ENCODE measurements around the gene MMP10.

Gene MMP10

GRCh38 chr11:102800767-102801166 lies 20.3 kb upstream of the MMP10 start:
- H3K9me3 ChIP-seq (ENCODE audit: control insufficient read depth, low read length) = no peaks in the 10 kb centered on the region
- H3K4me3 ChIP-seq (ENCODE audit: low read length) = no peak overlapping the region
- no peak for DNase-seq (ENCODE audit: low read depth)

DNA sequence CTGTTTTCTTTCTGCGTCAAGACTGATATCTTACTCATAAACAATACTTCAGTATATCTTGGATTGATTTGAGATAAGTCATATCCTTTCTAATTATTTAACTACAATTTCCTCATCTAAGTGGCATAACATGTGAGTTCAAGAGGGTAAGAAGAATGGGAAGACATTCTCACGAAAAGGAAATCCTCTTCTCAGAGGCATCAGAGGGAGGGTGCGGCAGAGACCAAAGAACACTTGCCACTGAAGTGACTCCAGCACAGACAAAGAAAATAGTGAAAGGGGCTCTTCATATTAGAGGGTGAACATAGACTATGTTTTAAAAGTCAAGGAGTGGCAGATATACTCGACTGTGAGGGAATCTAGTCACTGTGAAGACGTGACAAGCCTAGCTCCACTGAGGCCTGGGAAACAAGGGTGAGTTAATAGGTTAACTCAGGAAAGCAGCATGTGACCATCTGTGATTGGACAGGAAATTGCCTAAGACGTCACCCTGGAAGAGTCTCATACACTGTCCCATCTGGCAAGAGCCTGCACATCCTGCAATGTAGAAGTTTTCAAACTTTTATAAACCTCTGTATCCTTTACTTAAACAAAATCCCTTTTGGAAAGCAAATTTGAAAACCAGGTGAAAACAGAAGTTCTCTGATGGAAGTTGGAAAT lies 19.4 kb upstream of the MMP10 start:
- H3K9me3 ChIP-seq (ENCODE audit: control insufficient read depth, low read length) = no peaks in the 10 kb centered on the region
- no peak for DNase-seq (ENCODE audit: low read depth)
- no peak overlapping the region for H3K9ac ChIP-seq (ENCODE audit: low read length)
- H3K4me1 ChIP-seq (ENCODE audit: control insufficient read depth, insufficient read depth, low read length) = peaks cover 30% of the 10 kb centered on the region
- H3K4me3 ChIP-seq (ENCODE audit: low read length) = no peak overlapping the region
- H3K36me3 ChIP-seq (ENCODE audit: control insufficient read depth, insufficient read depth, low read length, severe bottlenecking) = no peaks in the 10 kb centered on the region
- no peaks in the 10 kb centered on the region for H3K27me3 ChIP-seq (replicated peaks; ENCODE audit: control insufficient read depth, insufficient read depth, low read length)

More at GRCh38 chr11:102800767-102801166, 20.3 kb upstream of the MMP10 start:
- Histone ChIP-seq H3K9ac (ENCODE audit: low read length) (peak overlapping the region; percentile 22), H3K27me3 (replicated peaks; ENCODE audit: control insufficient read depth, insufficient read depth, low read length) (no peaks in the 10 kb centered on the region), H3K36me3 (ENCODE audit: control insufficient read depth, insufficient read depth, low read length, severe bottlenecking) (no peaks in the 10 kb centered on the region), H3K4me1 (ENCODE audit: control insufficient read depth, insufficient read depth, low read length) (peaks cover 30% of the 10 kb centered on the region)

DNA sequence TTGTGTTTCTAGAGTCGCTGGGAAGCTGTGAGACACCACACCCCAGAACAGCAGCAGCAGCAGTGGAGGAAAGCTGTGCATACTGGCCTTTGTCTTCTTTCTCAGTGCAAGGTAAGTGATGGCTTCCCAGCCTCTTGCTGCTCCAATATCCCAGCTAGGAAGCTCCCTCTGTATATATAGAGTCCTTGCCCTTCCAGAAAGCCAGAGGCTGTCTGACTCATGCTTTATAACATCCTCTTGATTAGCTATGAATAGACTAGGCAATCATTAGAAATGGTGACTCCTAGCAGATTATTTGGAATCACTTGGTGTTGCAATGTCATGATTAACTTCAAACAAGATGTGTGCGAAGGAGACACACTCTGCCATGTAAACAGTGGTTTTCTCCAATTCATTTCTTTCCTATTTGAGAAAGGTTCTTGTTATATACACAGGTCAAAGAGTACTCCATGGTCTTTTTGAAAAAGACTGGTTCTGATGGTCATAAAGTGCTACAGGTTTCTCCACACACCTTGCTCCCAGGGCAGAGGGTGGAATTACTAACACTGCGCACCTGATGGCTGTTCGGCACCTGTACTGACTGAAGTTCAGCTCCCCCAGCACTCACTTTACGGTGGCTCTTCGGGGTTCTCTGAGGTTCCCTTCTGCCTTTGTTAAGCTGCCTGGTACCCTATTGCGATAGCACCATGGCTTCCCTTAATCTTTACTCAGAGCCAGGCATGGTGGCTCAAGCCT lies 17.8 kb upstream of the MMP10 start, which contains the start of gene MMP1:
MMP1 (minus strand) TSS at position 149 of the 735 bp plus-strand sequence; CDS start at position 81, 68 bp downstream.
- no peak within 1 kb of the TSS for H3K4me3 ChIP-seq (ENCODE audit: low read length)
- H3K27me3 ChIP-seq (replicated peaks; ENCODE audit: control insufficient read depth, insufficient read depth, low read length) = no peaks in the 10 kb centered on the region
- H3K9me3 ChIP-seq (ENCODE audit: control insufficient read depth, low read length) = no peaks in the 10 kb centered on the region
- H3K36me3 ChIP-seq (ENCODE audit: control insufficient read depth, insufficient read depth, low read length, severe bottlenecking) = no peaks in the 10 kb centered on the region
- H3K4me1 ChIP-seq (ENCODE audit: control insufficient read depth, insufficient read depth, low read length) = peaks cover 30% of the 10 kb centered on the region
- no peak within 1 kb of the TSS for H3K9ac ChIP-seq (ENCODE audit: low read length)
- DNase-seq (ENCODE audit: low read depth) = no peak

DNA sequence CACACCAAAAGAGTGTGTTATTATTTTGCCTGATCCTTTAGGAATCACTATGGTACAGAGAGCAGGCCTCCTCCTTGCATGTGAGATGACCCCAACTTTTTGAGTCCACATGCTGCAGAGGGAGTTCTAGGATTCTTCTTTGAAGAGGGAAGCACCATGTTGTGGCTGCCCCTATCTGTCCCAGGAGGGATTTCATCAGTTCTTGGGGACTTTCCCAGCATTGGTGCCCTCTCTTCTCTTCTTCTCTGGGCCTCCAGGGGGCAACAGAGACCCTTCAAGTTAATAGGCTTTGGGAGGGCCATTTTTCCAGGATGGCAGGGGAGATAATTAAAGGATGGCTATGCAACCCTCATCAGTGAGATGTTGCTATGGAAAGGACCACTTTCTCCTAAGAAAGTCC lies 14.0 kb upstream of the MMP10 start:
- Histone ChIP-seq H3K9me3 (ENCODE audit: control insufficient read depth, low read length) (no peaks in the 10 kb centered on the region), H3K27me3 (replicated peaks; ENCODE audit: control insufficient read depth, insufficient read depth, low read length) (no peaks in the 10 kb centered on the region), H3K4me3 (ENCODE audit: low read length) (no peak overlapping the region), H3K36me3 (ENCODE audit: control insufficient read depth, insufficient read depth, low read length, severe bottlenecking) (no peaks in the 10 kb centered on the region), H3K9ac (ENCODE audit: low read length) (no peak overlapping the region), H3K4me1 (ENCODE audit: control insufficient read depth, insufficient read depth, low read length) (peaks cover 7% of the 10 kb centered on the region)
- DNase-seq (ENCODE audit: low read depth) = peak; percentile 22

DNA sequence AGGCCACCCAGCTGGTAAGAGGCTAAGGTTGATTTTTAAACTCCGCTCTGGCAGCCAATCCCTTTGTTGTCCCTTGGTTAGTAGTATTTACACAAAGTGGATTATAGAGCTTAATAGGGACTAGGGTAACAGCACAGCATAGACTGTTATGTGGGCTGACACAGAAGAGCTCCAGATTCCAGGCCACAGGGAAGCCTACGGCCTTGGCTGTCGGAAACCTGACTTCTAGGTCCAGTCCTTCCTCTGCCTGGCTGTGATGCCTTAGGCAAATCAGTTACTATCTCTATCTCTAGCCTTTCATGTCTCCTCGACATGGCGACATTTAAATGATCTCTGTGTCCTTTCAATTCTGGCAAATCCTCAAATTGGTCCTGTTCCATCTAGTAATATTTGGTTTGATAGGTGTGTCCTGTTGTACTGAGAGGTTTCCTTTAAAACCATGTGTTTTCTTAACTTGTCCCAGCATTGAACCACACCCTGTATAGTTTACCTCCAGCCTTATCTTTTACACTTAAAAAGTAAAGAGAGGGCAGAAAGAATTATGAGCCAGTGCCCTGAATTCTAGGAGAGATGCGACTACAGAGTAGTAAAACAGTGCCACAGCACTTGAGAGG lies 13.4 kb upstream of the MMP10 start:
- no peaks in the 10 kb centered on the region for H3K9me3 ChIP-seq (ENCODE audit: control insufficient read depth, low read length)
- no peak overlapping the region for H3K9ac ChIP-seq (ENCODE audit: low read length)
- H3K4me1 ChIP-seq (ENCODE audit: control insufficient read depth, insufficient read depth, low read length) = peaks cover 7% of the 10 kb centered on the region
- no peak overlapping the region for H3K4me3 ChIP-seq (ENCODE audit: low read length)
- no peaks in the 10 kb centered on the region for H3K36me3 ChIP-seq (ENCODE audit: control insufficient read depth, insufficient read depth, low read length, severe bottlenecking)
- DNase-seq (ENCODE audit: low read depth) = no peak
- H3K27me3 ChIP-seq (replicated peaks; ENCODE audit: control insufficient read depth, insufficient read depth, low read length) = no peaks in the 10 kb centered on the region

- Histone ChIP-seq H3K9me3 (ENCODE audit: control insufficient read depth, low read length) (no peaks in the 10 kb centered on the region), H3K27me3 (replicated peaks; ENCODE audit: control insufficient read depth, insufficient read depth, low read length) (no peaks in the 10 kb centered on the region), H3K9ac (ENCODE audit: low read length) (no peak overlapping the region), H3K36me3 (ENCODE audit: control insufficient read depth, insufficient read depth, low read length, severe bottlenecking) (no peaks in the 10 kb centered on the region), H3K4me1 (ENCODE audit: control insufficient read depth, insufficient read depth, low read length) (no peaks in the 10 kb centered on the region), H3K4me3 (ENCODE audit: low read length) (no peak overlapping the region)
- DNase-seq (ENCODE audit: low read depth) = no peak
These were observed 12.2 kb upstream of the MMP10 start for GRCh38 chr11:102792604-102793003.

- Histone ChIP-seq H3K4me1 (ENCODE audit: control insufficient read depth, insufficient read depth, low read length) (no peaks in the 10 kb centered on the region), H3K9ac (ENCODE audit: low read length) (no peak overlapping the region), H3K36me3 (ENCODE audit: control insufficient read depth, insufficient read depth, low read length, severe bottlenecking) (no peaks in the 10 kb centered on the region), H3K27me3 (replicated peaks; ENCODE audit: control insufficient read depth, insufficient read depth, low read length) (no peaks in the 10 kb centered on the region), H3K4me3 (ENCODE audit: low read length) (no peak overlapping the region), H3K9me3 (ENCODE audit: control insufficient read depth, low read length) (no peaks in the 10 kb centered on the region)
- DNase-seq (ENCODE audit: low read depth) = no peak
These were observed 11.0 kb upstream of the MMP10 start for GRCh38 chr11:102791271-102792036.

- DNase-seq (ENCODE audit: low read depth) = no peak
- no peaks in the 10 kb centered on the region for H3K4me1 ChIP-seq (ENCODE audit: control insufficient read depth, insufficient read depth, low read length)
- H3K9me3 ChIP-seq (ENCODE audit: control insufficient read depth, low read length) = no peaks in the 10 kb centered on the region
- H3K4me3 ChIP-seq (ENCODE audit: low read length) = no peak overlapping the region
- no peaks in the 10 kb centered on the region for H3K27me3 ChIP-seq (replicated peaks; ENCODE audit: control insufficient read depth, insufficient read depth, low read length)
- H3K36me3 ChIP-seq (ENCODE audit: control insufficient read depth, insufficient read depth, low read length, severe bottlenecking) = no peaks in the 10 kb centered on the region
- H3K9ac ChIP-seq (ENCODE audit: low read length) = no peak overlapping the region
These were observed 8.0 kb upstream of the MMP10 start for GRCh38 chr11:102788334-102788995.

DNA sequence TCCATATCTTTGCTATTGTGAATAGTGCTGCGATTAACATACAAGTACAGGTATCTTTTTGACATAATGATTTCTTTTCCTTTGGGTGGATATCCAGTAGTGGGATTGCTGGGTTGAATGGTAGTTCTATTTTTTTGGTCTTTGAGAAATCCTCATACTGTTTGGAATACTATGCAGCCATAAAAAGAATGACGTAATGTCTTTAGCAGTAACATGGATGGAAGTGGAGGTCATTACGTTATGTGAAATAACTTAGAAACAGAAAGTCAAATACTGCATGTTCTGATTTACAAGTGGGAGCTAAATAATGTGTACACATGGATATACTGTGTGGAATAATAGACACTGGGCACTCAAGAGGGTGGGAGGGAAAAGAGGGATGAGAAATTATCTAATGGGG lies 4.0 kb upstream of the MMP10 start:
- H3K4me1 ChIP-seq (ENCODE audit: control insufficient read depth, insufficient read depth, low read length) = peaks cover 6% of the 10 kb centered on the region
- H3K4me3 ChIP-seq (ENCODE audit: low read length) = no peak overlapping the region
- no peak for DNase-seq (ENCODE audit: low read depth)

DNA sequence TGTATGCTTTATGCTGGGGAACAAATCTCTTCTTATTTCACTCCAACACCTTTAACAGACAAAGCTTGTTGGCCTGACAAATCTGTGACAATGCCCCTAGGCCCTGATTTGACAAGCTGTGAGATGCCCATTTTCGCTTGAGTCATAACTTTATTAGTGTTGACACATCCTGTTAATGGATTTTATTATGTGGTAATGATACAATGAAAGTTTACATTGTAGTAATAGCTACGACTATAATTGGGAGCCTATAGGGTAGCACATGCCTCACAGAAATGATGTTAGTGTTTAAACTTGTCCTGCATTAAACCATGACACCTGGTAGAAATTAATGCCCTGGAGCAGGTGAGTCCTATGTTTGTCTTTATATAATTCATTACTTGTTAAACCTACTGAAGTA lies 3.3 kb upstream of the MMP10 start:
- DNase-seq (ENCODE audit: low read depth) = no peak
- no peak overlapping the region for H3K4me3 ChIP-seq (ENCODE audit: low read length)
- no peaks in the 10 kb centered on the region for H3K36me3 ChIP-seq (ENCODE audit: control insufficient read depth, insufficient read depth, low read length, severe bottlenecking)
- no peaks in the 10 kb centered on the region for H3K27me3 ChIP-seq (replicated peaks; ENCODE audit: control insufficient read depth, insufficient read depth, low read length)
- peaks cover 6% of the 10 kb centered on the region for H3K4me1 ChIP-seq (ENCODE audit: control insufficient read depth, insufficient read depth, low read length)
- H3K9me3 ChIP-seq (ENCODE audit: control insufficient read depth, low read length) = no peaks in the 10 kb centered on the region
- H3K9ac ChIP-seq (ENCODE audit: low read length) = no peak overlapping the region

More for the DNA sequence above, 4.0 kb upstream of the MMP10 start:
- no peak overlapping the region for H3K9ac ChIP-seq (ENCODE audit: low read length)
- H3K9me3 ChIP-seq (ENCODE audit: control insufficient read depth, low read length) = no peaks in the 10 kb centered on the region
- H3K27me3 ChIP-seq (replicated peaks; ENCODE audit: control insufficient read depth, insufficient read depth, low read length) = no peaks in the 10 kb centered on the region
- H3K36me3 ChIP-seq (ENCODE audit: control insufficient read depth, insufficient read depth, low read length, severe bottlenecking) = no peaks in the 10 kb centered on the region

Measured in adipocyte (in vitro differentiated cells).